Naive thymus-derived CD4-positive, alpha-beta T cell (primary cell): ENCODE results near the gene MALT1. TPM values are rescaled to one million over a fixed set of nuclear protein-coding genes. Genes with fewer than 3 reads are reported as not detected.
"Not testable (repeated sequence)": the region's sequence is repeated elsewhere in the genome, so short reads cannot be mapped to it uniquely, and the experiment has no call there.

Experiments
- ATAC-seq: fragments of 150-1000 bp; cut with Tn5 transposase; 2 replicates; pipeline ENCODE4 v1.10.0; 2021; ENCODE audit warnings: mild to moderate bottlenecking, moderate library complexity
- CTCF ChIA-PET: fragments of 350-600 bp; sonication (Branson Sonifier 250); formaldehyde crosslinking; loops from one replicate; lab custom pipeline; 2021; ENCODE audit warnings: antibody characterized with exemption; lab: Charles Lee
- POLR2A ChIA-PET: fragments of 350-600 bp; sonication (Branson Sonifier 250); formaldehyde crosslinking; loops from one replicate; lab custom pipeline; 2021; ENCODE audit warnings: antibody characterized with exemption, inconsistent platforms; lab: Charles Lee
- DNase-seq, 9 donors: peaks; one replicate each; pipeline versions ENCODE4 v3.0.0 to v3.0.0-alpha.2; 2020 to 2022; ENCODE audit warnings: mixed read lengths in 1 of 9
- H3K27ac ChIP-seq: one replicate; pipeline ENCODE4 v1.7.0; 2013; ENCODE audit warnings: mild to moderate bottlenecking, low read depth, low read length, moderate library complexity
- H3K27me3 ChIP-seq, 2 donors: one replicate each; pipeline ENCODE4 v1.7.0; 2013; ENCODE audit warnings: low read length in 2 of 2, mild to moderate bottlenecking in 2 of 2, moderate library complexity in 2 of 2; ENCODE audit not compliant: control insufficient read depth in 2 of 2, insufficient read depth in 2 of 2
- H3K36me3 ChIP-seq, 3 experiments: 1 replicate in 2 of 3; 2 replicates in 1 of 3; pipeline ENCODE4 v1.7.0; 2013; ENCODE audit warnings: low read length in 3 of 3, mild to moderate bottlenecking in 3 of 3, moderate library complexity in 1 of 3; ENCODE audit not compliant: insufficient read depth in 3 of 3, control insufficient read depth in 2 of 3
- H3K4me1 ChIP-seq, 2 donors: one replicate each; pipeline ENCODE4 v1.7.0; 2013; ENCODE audit warnings: low read length in 2 of 2, mild to moderate bottlenecking in 2 of 2, moderate library complexity in 1 of 2; ENCODE audit not compliant: control insufficient read depth in 2 of 2, insufficient read depth in 2 of 2
- H3K4me3 ChIP-seq: 2 replicates; pipeline ENCODE4 v1.7.0; 2013; ENCODE audit warnings: mild to moderate bottlenecking, low read length
- H3K9me3 ChIP-seq, 3 experiments: 1 replicate in 2 of 3; 2 replicates in 1 of 3; pipeline ENCODE4 v1.7.0; 2013; ENCODE audit warnings: low read length in 3 of 3; ENCODE audit not compliant: control insufficient read depth in 2 of 3
- H3K27ac Mint-ChIP-seq, 9 donors: one replicate each; pipeline ENCODE4 v1.8.0; 2020 to 2022; ENCODE audit warnings: mixed read lengths in 9 of 9, mild to moderate bottlenecking in 8 of 9, moderate library complexity in 5 of 9, inconsistent platforms in 2 of 9
- H3K27me3 Mint-ChIP-seq, 5 donors: one replicate each; pipeline ENCODE4 v1.8.0; 2021 to 2022; ENCODE audit warnings: mixed read lengths in 5 of 5, mild to moderate bottlenecking in 1 of 5
- H3K36me3 Mint-ChIP-seq, 5 donors: one replicate each; pipeline ENCODE4 v1.8.0; 2020 to 2022; ENCODE audit warnings: mixed read lengths in 5 of 5, mild to moderate bottlenecking in 3 of 5, inconsistent platforms in 1 of 5
- H3K4me1 Mint-ChIP-seq, 7 donors: one replicate each; pipeline ENCODE4 v1.8.0; 2020 to 2022; ENCODE audit warnings: mixed read lengths in 7 of 7, mild to moderate bottlenecking in 3 of 7, inconsistent platforms in 1 of 7
- H3K4me3 Mint-ChIP-seq, 10 donors: one replicate each; pipeline ENCODE4 v1.8.0; 2020 to 2022; ENCODE audit warnings: mild to moderate bottlenecking in 10 of 10, mixed read lengths in 10 of 10, moderate library complexity in 6 of 10, inconsistent platforms in 2 of 10
- H3K9me3 Mint-ChIP-seq, 11 donors: one replicate each; pipeline ENCODE4 v1.8.0; 2020 to 2022; ENCODE audit warnings: mixed read lengths in 11 of 11, mild to moderate bottlenecking in 4 of 11, inconsistent platforms in 1 of 11, moderate library complexity in 1 of 11
- intact Hi-C, 2 donors: fragments of 100-400 bp; cut with micrococcal nuclease; formaldehyde crosslinking; loops; one replicate each; pipeline ENCODE4 v1.15.1; 2023
- polyA plus RNA-seq, 2 donors: library from polyadenylated mRNA; unstranded; fragments of 300-500 nt; fragmentation: Illumina TruSeq; gene quantifications; one replicate each; pipeline ENCODE4 v1.2.3, GENCODE V29; 2021
- total RNA-seq, 6 experiments: library from RNA in 5 of 6; stranded (reverse) in 5 of 6; gene quantifications; 1 replicate in 5 of 6; 2 replicates in 1 of 6; pipeline ENCODE4 v1.2.3 and lab custom pipeline; 2021 to 2026

The MALT1 gene
- total and polyA plus RNA-seq, 7 experiments from 2014 or later: 43.8 to 101 (median 67.9) TPM

- Mint-ChIP-seq H3K4me3 (no peak overlapping the region), H3K36me3 (peaks cover 0 to 6% (median 0%) of the 10 kb centered on the region in 5 donors), H3K27ac (peak overlapping the region in 1 of 9 donors; percentile 16), H3K4me1 (peaks cover 6 to 44% (median 30%) of the 10 kb centered on the region in 7 donors), H3K9me3 (no peaks in the 10 kb centered on the region), H3K27me3 (peaks cover 0 to 7% (median 0%) of the 10 kb centered on the region in 5 donors)
- ChIA-PET POLR2A (interaction anchor here (1.2 kb wide), 1 partner anchor 19 kb away, joined by 6 read pairs; no protein-coding TSS in a partner anchor), CTCF (no interaction called here)
- intact Hi-C loops: no loop called here
- H3K36me3 ChIP-seq: no peaks in the 10 kb centered on the region
- H3K4me3 ChIP-seq: no peak overlapping the region
- no peaks in the 10 kb centered on the region for H3K27me3 ChIP-seq
- no peaks in the 10 kb centered on the region for H3K4me1 ChIP-seq
- no peak for DNase-seq
- H3K27ac ChIP-seq: no peak overlapping the region
- ATAC-seq: no peak
- H3K9me3 ChIP-seq: no peaks in the 10 kb centered on the region
Observed at GRCh38 chr18:58639237-58639636, 32.0 kb upstream of the MALT1 start.

- ATAC-seq (no peak), DNase-seq (no peak)
- H3K4me3 ChIP-seq: no peak overlapping the region
- H3K4me1 ChIP-seq: no peaks in the 10 kb centered on the region
- POLR2A ChIA-PET: interaction anchor here (1.1 to 1.2 kb wide), 2 partner anchors 10 to 19 kb away, joined by 3 to 6 read pairs; partner anchors contain the start of gene ALPK2
- H3K36me3 ChIP-seq: no peaks in the 10 kb centered on the region
- no peak overlapping the region for H3K27ac ChIP-seq
- CTCF ChIA-PET: no interaction called here
- no peaks in the 10 kb centered on the region for H3K9me3 ChIP-seq
- intact Hi-C loops: no loop called here
- Mint-ChIP-seq H3K27ac (no peak overlapping the region), H3K4me1 (peaks cover 6 to 38% (median 26%) of the 10 kb centered on the region in 7 donors), H3K4me3 (no peak overlapping the region), H3K9me3 (no peaks in the 10 kb centered on the region), H3K36me3 (peaks cover 0 to 4% (median 0%) of the 10 kb centered on the region in 5 donors), H3K27me3 (peaks cover 0 to 7% (median 0%) of the 10 kb centered on the region in 5 donors)
- H3K27me3 ChIP-seq: no peaks in the 10 kb centered on the region
Observed at GRCh38 chr18:58639751-58640427, 31.4 kb upstream of the MALT1 start.

GRCh38 chr18:58640428-58640805 lies 30.8 kb upstream of the MALT1 start:
- POLR2A ChIA-PET: interaction anchor here (1.1 to 1.2 kb wide), 2 partner anchors 11 to 18 kb away, joined by 3 to 6 read pairs; partner anchors contain the start of gene ALPK2
- Histone ChIP-seq H3K4me3 (no peak overlapping the region), H3K27ac (no peak overlapping the region), H3K36me3 (no peaks in the 10 kb centered on the region), H3K4me1 (no peaks in the 10 kb centered on the region), H3K27me3 (no peaks in the 10 kb centered on the region), H3K9me3 (no peaks in the 10 kb centered on the region)
- Mint-ChIP-seq H3K4me3 (no peak overlapping the region), H3K27ac (no peak overlapping the region), H3K4me1 (peaks cover 6 to 35% (median 26%) of the 10 kb centered on the region in 7 donors), H3K27me3 (peaks cover 0 to 7% (median 0%) of the 10 kb centered on the region in 5 donors), H3K36me3 (peaks cover 0 to 4% (median 0%) of the 10 kb centered on the region in 5 donors), H3K9me3 (no peaks in the 10 kb centered on the region)
- no peak for DNase-seq
- CTCF ChIA-PET: no interaction called here
- no peak for ATAC-seq
- intact Hi-C loops: no loop called here

- Mint-ChIP-seq H3K27ac (no peak overlapping the region), H3K36me3 (peaks cover 0 to 3% (median 0%) of the 10 kb centered on the region in 5 donors), H3K4me1 (peaks cover 6 to 30% (median 23%) of the 10 kb centered on the region in 7 donors), H3K27me3 (peaks cover 0 to 7% (median 0%) of the 10 kb centered on the region in 5 donors), H3K9me3 (peaks cover 0 to 3% (median 0%) of the 10 kb centered on the region in 11 donors), H3K4me3 (no peak overlapping the region)
- DNase-seq (no peak), ATAC-seq (no peak)
- no peak overlapping the region for H3K4me3 ChIP-seq
- no peaks in the 10 kb centered on the region for H3K36me3 ChIP-seq
- ChIA-PET CTCF (no interaction called here), POLR2A (interaction anchor here (1.1 kb wide), 1 partner anchor 12 kb away, joined by 3 read pairs; the partner anchor contains the start of gene ALPK2)
- intact Hi-C loops: no loop called here
- no peak overlapping the region for H3K27ac ChIP-seq
- H3K9me3 ChIP-seq: peaks cover 0 to under 1% (median 0%) of the 10 kb centered on the region in 3 experiments
- H3K4me1 ChIP-seq: no peaks in the 10 kb centered on the region
- H3K27me3 ChIP-seq: no peaks in the 10 kb centered on the region
Observed at GRCh38 chr18:58640891-58641610, 30.2 kb upstream of the MALT1 start.

- DNase-seq, POLR2A ChIA-PET, ATAC-seq, H3K36me3 ChIP-seq, H3K27me3 Mint-ChIP-seq, H3K4me1 ChIP-seq, H3K9me3 ChIP-seq, H3K4me3 ChIP-seq, intact Hi-C loops, CTCF ChIA-PET, H3K27ac ChIP-seq, H3K27ac Mint-ChIP-seq, H3K27me3 ChIP-seq, H3K4me3 Mint-ChIP-seq: not testable (repeated sequence)
- peaks cover 0 to 10% (median 0%) of the 10 kb centered on the region in 5 donors for H3K36me3 Mint-ChIP-seq
- peaks cover 0 to 16% (median 2%) of the 10 kb centered on the region in 11 donors for H3K9me3 Mint-ChIP-seq
- H3K4me1 Mint-ChIP-seq: peaks cover under 1 to 19% (median 14%) of the 10 kb centered on the region in 7 donors
Observed at GRCh38 chr18:58643557-58643956, 27.7 kb upstream of the MALT1 start.

GRCh38 chr18:58645398-58645797 lies 25.9 kb upstream of the MALT1 start:
- peaks cover 11 to 26% (median 19%) of the 10 kb centered on the region in 7 donors for H3K4me1 Mint-ChIP-seq
- peaks cover 0 to 15% (median 0%) of the 10 kb centered on the region in 5 donors for H3K36me3 Mint-ChIP-seq
- peaks cover 0 to 16% (median 2%) of the 10 kb centered on the region in 11 donors for H3K9me3 Mint-ChIP-seq
- Histone ChIP-seq H3K27me3 (no peaks in the 10 kb centered on the region), H3K4me3 (no peak overlapping the region), H3K9me3 (peaks cover 0 to 5% (median 0%) of the 10 kb centered on the region in 3 experiments), H3K36me3 (no peaks in the 10 kb centered on the region), H3K4me1 (peaks cover 8 to 10% of the 10 kb centered on the region in 2 donors), H3K27ac (no peak overlapping the region)
- peak overlapping the region in 1 of 10 donors; percentile 33 for H3K4me3 Mint-ChIP-seq
- CTCF ChIA-PET: no interaction called here
- no peak for DNase-seq
- intact Hi-C loops: no loop called here
- no peak overlapping the region for H3K27ac Mint-ChIP-seq
- POLR2A ChIA-PET: no interaction called here
- H3K27me3 Mint-ChIP-seq: peaks cover 0 to 3% (median 0%) of the 10 kb centered on the region in 5 donors
- no peak for ATAC-seq
